CD14-positive monocyte (primary cell): ENCODE data around the gene GNG8. TPM values are rescaled to one million over a fixed set of nuclear protein-coding genes. Genes with fewer than 3 reads are reported as not detected.

ENCODE experiments used
- DNase-seq, 3 donors: peaks; one replicate each; pipeline ENCODE4 v3.0.0-alpha.2; 2011 to 2022
- H2AFZ ChIP-seq: 2 replicates; pipeline ENCODE4 v1.6.0; 2012; ENCODE audit warnings: mild to moderate bottlenecking, low read depth, low read length, inconsistent platforms; ENCODE audit not compliant: insufficient read depth, poor library complexity, severe bottlenecking
- H3K27ac ChIP-seq, 2 donors: 1 replicate in 1 of 2; 2 replicates in 1 of 2; pipeline ENCODE4 v1.5.1; 2012 to 2013; ENCODE audit warnings: low read length in 2 of 2, control low read depth in 1 of 2, inconsistent platforms in 1 of 2, low read depth in 1 of 2, mild to moderate bottlenecking in 1 of 2
- H3K27me3 ChIP-seq, 2 donors: one replicate each; pipeline versions ENCODE4 v1.6.0 to v1.6.1; 2011 to 2013; ENCODE audit warnings: low read length in 2 of 2; ENCODE audit not compliant: control insufficient read depth in 2 of 2, insufficient read depth in 2 of 2
- H3K36me3 ChIP-seq, 2 donors: replicated peaks in 1 of 2; 1 replicate in 1 of 2; 2 replicates in 1 of 2; pipeline versions ENCODE4 v1.5.1 to v1.6.1; 2012 to 2013; ENCODE audit warnings: low read length in 2 of 2, control low read depth in 1 of 2, inconsistent platforms in 1 of 2, mild to moderate bottlenecking in 1 of 2; ENCODE audit not compliant: insufficient read depth in 2 of 2, control insufficient read depth in 1 of 2
- H3K4me1 ChIP-seq, 2 donors: 1 replicate in 1 of 2; 2 replicates in 1 of 2; pipeline versions ENCODE4 v1.5.1 to v1.6.1; 2012 to 2013; ENCODE audit warnings: low read length in 2 of 2, control low read depth in 1 of 2, inconsistent platforms in 1 of 2, mild to moderate bottlenecking in 1 of 2, moderate library complexity in 1 of 2; ENCODE audit not compliant: insufficient read depth in 2 of 2, control insufficient read depth in 1 of 2
- H3K4me2 ChIP-seq: replicated peaks from 2 replicates; pipeline ENCODE3; 2012; ENCODE audit warnings: low read length, moderate library complexity, mild to moderate bottlenecking; ENCODE audit not compliant: poor library complexity, severe bottlenecking; ENCODE audit errors: extremely low read depth
- H3K4me3 ChIP-seq, 3 experiments: fragments of 200-600 bp in 1 of 3; sonication (generic) in 1 of 3; replicated peaks in 1 of 3; 1 replicate in 2 of 3; 2 replicates in 1 of 3; pipeline ENCODE4 v1.5.1; 2011 to 2013; ENCODE audit warnings: low read length in 3 of 3, mild to moderate bottlenecking in 3 of 3, control low read depth in 2 of 3, low read depth in 2 of 3, inconsistent platforms in 1 of 3, moderate library complexity in 1 of 3
- H3K79me2 ChIP-seq: 2 replicates; pipeline ENCODE4 v1.6.0; 2012; ENCODE audit warnings: mild to moderate bottlenecking, control low read depth, inconsistent platforms, low read length, moderate library complexity; ENCODE audit not compliant: insufficient read depth
- H3K9ac ChIP-seq: 2 replicates; pipeline ENCODE4 v1.6.0; 2017; ENCODE audit warnings: low read length, mild to moderate bottlenecking; ENCODE audit not compliant: insufficient read depth, poor library complexity, severe bottlenecking
- H3K9me3 ChIP-seq, 2 donors: replicated peaks in 1 of 2; 1 replicate in 1 of 2; 2 replicates in 1 of 2; pipeline versions ENCODE4 v1.5.1 to v1.6.1; 2012 to 2013; ENCODE audit warnings: low read length in 2 of 2, control low read depth in 1 of 2; ENCODE audit not compliant: control insufficient read depth in 1 of 2, insufficient read depth in 1 of 2
- H4K20me1 ChIP-seq: 2 replicates; pipeline ENCODE4 v1.6.0; 2012; ENCODE audit warnings: mild to moderate bottlenecking, low read length, control low read depth, moderate library complexity; ENCODE audit not compliant: insufficient read depth
- H3K27ac Mint-ChIP-seq, 7 donors: one replicate each; pipeline ENCODE4 v1.8.0; 2020; ENCODE audit warnings: mild to moderate bottlenecking in 7 of 7, mixed read lengths in 7 of 7, moderate library complexity in 6 of 7, inconsistent platforms in 2 of 7
- H3K27me3 Mint-ChIP-seq, 3 donors: one replicate each; pipeline ENCODE4 v1.8.0; 2021 to 2022; ENCODE audit warnings: low read depth in 3 of 3, mild to moderate bottlenecking in 3 of 3, mixed read lengths in 3 of 3, moderate library complexity in 3 of 3, inconsistent platforms in 1 of 3
- H3K36me3 Mint-ChIP-seq, 2 donors: one replicate each; pipeline ENCODE4 v1.8.0; 2020; ENCODE audit warnings: mixed read lengths in 2 of 2, inconsistent platforms in 1 of 2, mild to moderate bottlenecking in 1 of 2
- H3K4me1 Mint-ChIP-seq: one replicate; pipeline ENCODE4 v1.8.0; 2020; ENCODE audit warnings: mild to moderate bottlenecking, mixed read lengths
- H3K4me3 Mint-ChIP-seq, 2 donors: one replicate each; pipeline ENCODE4 v1.8.0; 2020; ENCODE audit warnings: mild to moderate bottlenecking in 2 of 2, mixed read lengths in 2 of 2, moderate library complexity in 1 of 2
- H3K9me3 Mint-ChIP-seq, 7 donors: one replicate each; pipeline ENCODE4 v1.8.0; 2020 to 2022; ENCODE audit warnings: mixed read lengths in 7 of 7, mild to moderate bottlenecking in 6 of 7, moderate library complexity in 6 of 7, inconsistent platforms in 2 of 7
- WGBS: methylation state at CpG from one replicate; pipeline ENCODE4 v1.1.5; 2013; ENCODE audit warnings: missing lambda C conversion rate; ENCODE audit not compliant: insufficient coverage; 5-methylcytosine and 5-hydroxymethylcytosine counted together
- intact Hi-C, 2 donors: fragments of 100-400 bp; cut with micrococcal nuclease; formaldehyde crosslinking; loops; one replicate each; pipeline versions ENCODE4 v1.15.0 to v1.15.1; 2023
- polyA plus RNA-seq, 3 donors: library from polyadenylated mRNA; depleted of rRNA in 1 of 3; unstranded in 2 of 3; stranded (reverse) in 1 of 3; fragments of 300-500 nt in 2 of 3; fragments of >200 nt in 1 of 3; fragmentation: Illumina TruSeq in 2 of 3; gene quantifications; 1 replicate in 2 of 3; 2 replicates in 1 of 3; pipeline ENCODE4 v1.2.3, GENCODE V29; 2012 to 2021
- TF ChIP-seq, protein P1 (sequence below): fragments of 200-600 bp; IDR thresholded peaks from one replicate; pipeline ENCODE4 v1.8.0; 2022; ENCODE audit warnings: antibody characterized with exemption, mild to moderate bottlenecking

The GNG8 gene
- polyA plus RNA-seq, 3 donors: not detected

DNA sequence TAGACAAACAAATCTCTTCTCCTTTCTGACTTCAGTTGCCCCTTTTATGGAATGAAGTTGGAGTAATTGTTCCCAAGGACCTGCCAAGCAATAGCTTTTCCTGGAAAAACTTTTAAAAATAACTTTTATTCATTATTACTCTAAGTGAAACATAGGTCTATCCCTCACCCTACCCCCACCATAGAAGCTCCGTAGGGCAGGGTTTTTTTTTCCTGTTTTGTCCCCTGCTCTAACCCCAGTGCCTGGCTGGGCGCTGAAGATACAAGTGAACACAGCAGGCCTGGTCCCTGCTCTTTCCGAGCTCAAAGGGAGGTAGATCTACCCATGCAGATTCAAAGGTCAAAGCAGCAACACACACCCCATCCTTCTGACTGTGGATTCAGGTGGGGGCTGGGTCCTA is 8.7 kb upstream of the GNG8 start:
- Histone ChIP-seq H3K27me3 (peaks cover 31 to 62% of the 10 kb centered on the region in 2 donors), H3K9me3 (peaks cover 3 to 6% of the 10 kb centered on the region in 2 donors), H3K4me3 (no peak overlapping the region), H3K36me3 (no peaks in the 10 kb centered on the region), H2AFZ (no peak overlapping the region), H3K27ac (no peak overlapping the region), H3K4me2 (no peak overlapping the region), H3K4me1 (peaks cover 14 to 17% of the 10 kb centered on the region in 2 donors), H3K79me2 (no peaks in the 10 kb centered on the region), H4K20me1 (no peaks in the 10 kb centered on the region), H3K9ac (no peak overlapping the region)
- 76% methylated on average over 3 of the region's 3 CpGs for WGBS
- TF ChIP-seq, protein P1, sequence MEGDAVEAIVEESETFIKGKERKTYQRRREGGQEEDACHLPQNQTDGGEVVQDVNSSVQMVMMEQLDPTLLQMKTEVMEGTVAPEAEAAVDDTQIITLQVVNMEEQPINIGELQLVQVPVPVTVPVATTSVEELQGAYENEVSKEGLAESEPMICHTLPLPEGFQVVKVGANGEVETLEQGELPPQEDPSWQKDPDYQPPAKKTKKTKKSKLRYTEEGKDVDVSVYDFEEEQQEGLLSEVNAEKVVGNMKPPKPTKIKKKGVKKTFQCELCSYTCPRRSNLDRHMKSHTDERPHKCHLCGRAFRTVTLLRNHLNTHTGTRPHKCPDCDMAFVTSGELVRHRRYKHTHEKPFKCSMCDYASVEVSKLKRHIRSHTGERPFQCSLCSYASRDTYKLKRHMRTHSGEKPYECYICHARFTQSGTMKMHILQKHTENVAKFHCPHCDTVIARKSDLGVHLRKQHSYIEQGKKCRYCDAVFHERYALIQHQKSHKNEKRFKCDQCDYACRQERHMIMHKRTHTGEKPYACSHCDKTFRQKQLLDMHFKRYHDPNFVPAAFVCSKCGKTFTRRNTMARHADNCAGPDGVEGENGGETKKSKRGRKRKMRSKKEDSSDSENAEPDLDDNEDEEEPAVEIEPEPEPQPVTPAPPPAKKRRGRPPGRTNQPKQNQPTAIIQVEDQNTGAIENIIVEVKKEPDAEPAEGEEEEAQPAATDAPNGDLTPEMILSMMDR: no peak
- Mint-ChIP-seq H3K27me3 (peaks cover 59 to 74% (median 65%) of the 10 kb centered on the region in 3 donors), H3K4me3 (peak overlapping the region in 1 of 2 donors; percentile 39), H3K9me3 (peaks cover 6 to 24% (median 19%) of the 10 kb centered on the region in 7 donors), H3K36me3 (peaks cover 3 to 5% of the 10 kb centered on the region in 2 donors), H3K27ac (no peak overlapping the region), H3K4me1 (peaks cover 21% of the 10 kb centered on the region)
- DNase-seq: no peak
- intact Hi-C loops: no loop called here

DNA sequence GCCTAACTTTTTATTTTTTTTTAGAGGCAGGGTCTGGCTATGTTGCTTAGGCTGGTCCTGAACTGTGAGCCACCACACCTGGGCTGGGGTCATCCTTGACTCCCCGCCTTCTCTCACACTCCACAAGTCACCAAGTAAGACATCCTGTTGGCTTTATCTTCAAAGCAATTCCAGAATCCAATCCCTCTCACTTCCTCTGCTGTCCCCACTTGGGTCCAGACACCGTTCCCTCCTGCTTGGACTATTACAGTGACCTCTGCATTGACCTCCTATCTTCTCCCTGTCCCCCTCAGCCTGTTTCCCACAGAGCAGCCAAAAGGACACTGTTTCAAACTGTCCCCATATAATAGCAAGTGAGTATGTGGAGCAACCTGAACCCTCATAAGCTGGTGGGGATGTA is 4.7 kb upstream of the GNG8 start:
- H3K4me3 Mint-ChIP-seq: no peak overlapping the region
- Histone ChIP-seq H3K27me3 (peaks cover 15 to 72% of the 10 kb centered on the region in 2 donors), H3K4me1 (peaks cover 22 to 25% of the 10 kb centered on the region in 2 donors), H3K9ac (no peak overlapping the region), H3K79me2 (no peaks in the 10 kb centered on the region), H3K4me3 (no peak overlapping the region), H3K36me3 (no peaks in the 10 kb centered on the region), H3K9me3 (no peaks in the 10 kb centered on the region), H2AFZ (no peak overlapping the region), H3K27ac (no peak overlapping the region), H4K20me1 (no peaks in the 10 kb centered on the region), H3K4me2 (no peak overlapping the region)
- peaks cover 0 to 5% (median 1%) of the 10 kb centered on the region in 7 donors for H3K9me3 Mint-ChIP-seq
- DNase-seq: no peak
- 64% methylated on average over 1 of the region's 2 CpGs for WGBS
- TF ChIP-seq, protein P1: no peak
- H3K27me3 Mint-ChIP-seq: peaks cover 29 to 53% (median 48%) of the 10 kb centered on the region in 3 donors
- H3K27ac Mint-ChIP-seq: peak overlapping the region in 2 of 7 donors; percentile 58 to 78
- intact Hi-C loops: no loop called here
- no peaks in the 10 kb centered on the region for H3K36me3 Mint-ChIP-seq
- peaks cover 19% of the 10 kb centered on the region for H3K4me1 Mint-ChIP-seq
